ENCODE data around the gene TARS1.

The TARS1 gene

DNA sequence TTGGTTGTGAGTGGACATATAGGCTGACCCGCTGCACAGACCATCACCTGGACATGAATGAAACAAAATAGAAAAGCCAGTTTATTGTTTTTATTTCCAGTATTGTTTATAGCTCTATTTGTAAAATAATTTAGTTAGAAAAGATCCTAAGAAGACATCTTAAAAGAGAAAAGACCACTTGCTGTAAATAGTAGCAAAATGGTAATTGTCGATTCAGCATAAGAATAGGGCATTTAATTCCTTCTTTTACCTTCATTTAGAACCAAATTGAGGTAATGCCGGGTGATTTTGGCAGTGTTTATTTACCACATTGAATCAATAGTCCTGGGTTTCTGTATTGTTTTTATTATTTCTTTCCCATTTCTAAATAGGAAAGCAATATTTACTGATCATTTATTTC, 7.4 kb downstream of the TARS1 start:
- CTCF ChIA-PET = interaction anchor here (0.6 to 1.6 kb wide), 2 partner anchors 465 to 487 kb away, joined by 5 read pairs; no protein-coding TSS in a partner anchor
- no peak overlapping the region for H3K27ac ChIP-seq

GRCh38 chr5:33457126-33457525, 16.4 kb downstream of the TARS1 start:
- no peak for TF ChIP-seq CTCF (conservative IDR thresholded peaks at IDR 0.05; ENCODE audit: low read depth)
- H3K27ac ChIP-seq = no peak overlapping the region
- ChIA-PET POLR2A (ENCODE audit: low non-redundant PET) (no interaction called here), CTCF (no interaction called here)
- DNase-seq (ENCODE audit: low spot score) = no peak

More for the DNA sequence above, 7.4 kb downstream of the TARS1 start:
- no peak for TF ChIP-seq CTCF (conservative IDR thresholded peaks at IDR 0.05; ENCODE audit: low read depth)
- DNase-seq (ENCODE audit: low spot score) = no peak
- POLR2A ChIA-PET (ENCODE audit: low non-redundant PET) = no interaction called here

DNA sequence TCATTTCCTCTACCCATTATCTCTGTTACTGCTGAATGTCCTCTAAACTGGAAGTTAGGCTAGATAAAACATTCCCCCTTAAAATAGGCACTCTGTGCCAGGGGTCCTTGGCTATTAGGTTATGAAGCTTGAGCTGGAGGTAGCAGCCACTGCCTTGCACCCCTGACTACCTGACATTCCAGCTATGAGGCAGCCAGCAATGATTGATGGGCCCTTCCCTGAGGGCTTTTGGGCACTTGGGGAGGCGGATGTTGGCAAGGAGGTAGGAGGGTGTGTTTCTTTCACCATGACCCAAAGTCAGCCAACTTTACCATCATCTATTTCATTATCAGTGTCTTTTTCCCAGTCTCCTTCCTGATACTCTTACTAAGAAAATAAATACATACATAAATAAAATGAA, 17.1 kb downstream of the TARS1 start:
- CTCF ChIA-PET = interaction anchor here (0.5 kb wide), 1 partner anchor 1006 kb away, joined by 3 read pairs; no protein-coding TSS in a partner anchor
- POLR2A ChIA-PET (ENCODE audit: low non-redundant PET) = no interaction called here
- TF ChIP-seq CTCF (conservative IDR thresholded peaks at IDR 0.05; ENCODE audit: low read depth) = no peak
- no peak overlapping the region for H3K27ac ChIP-seq
- DNase-seq (ENCODE audit: low spot score) = no peak

GRCh38 chr5:33460210-33460609, 19.4 kb downstream of the TARS1 start:
- DNase-seq (ENCODE audit: low spot score) = no peak
- POLR2A ChIA-PET (ENCODE audit: low non-redundant PET) = no interaction called here
- TF ChIP-seq CTCF (conservative IDR thresholded peaks at IDR 0.05; ENCODE audit: low read depth) = no peak
- CTCF ChIA-PET = no interaction called here
- no peak overlapping the region for H3K27ac ChIP-seq

DNA sequence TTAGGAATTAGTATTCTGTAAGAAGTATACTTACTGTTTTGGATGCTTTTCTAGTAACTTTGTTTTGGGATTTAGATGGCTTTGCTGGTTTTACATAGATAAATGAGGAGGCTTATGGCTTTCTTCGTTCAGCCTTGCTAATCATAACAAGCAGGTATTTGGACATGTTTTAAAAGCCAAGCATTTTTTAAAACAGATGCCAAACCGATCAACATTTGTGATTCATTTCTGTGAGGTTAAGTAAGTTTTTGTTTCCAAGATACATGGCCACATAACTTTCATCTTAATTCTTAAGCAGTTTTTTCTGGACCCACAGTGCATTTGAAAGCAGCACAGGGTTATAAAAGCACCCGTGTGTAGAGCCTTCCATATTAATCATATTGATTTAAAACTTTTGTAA, 21.7 kb downstream of the TARS1 start:
- no peak overlapping the region for H3K27ac ChIP-seq
- CTCF ChIA-PET = no interaction called here
- no peak for DNase-seq (ENCODE audit: low spot score)
- POLR2A ChIA-PET (ENCODE audit: low non-redundant PET) = no interaction called here
- TF ChIP-seq CTCF (conservative IDR thresholded peaks at IDR 0.05; ENCODE audit: low read depth) = no peak

- ChIA-PET CTCF (no interaction called here), POLR2A (ENCODE audit: low non-redundant PET) (no interaction called here)
- DNase-seq (ENCODE audit: low spot score) = no peak
Observed at GRCh38 chr5:33465120-33465519, 24.4 kb downstream of the TARS1 start.

More at GRCh38 chr5:33465120-33465519, 24.4 kb downstream of the TARS1 start:
- no peak overlapping the region for H3K27ac ChIP-seq
- no peak for TF ChIP-seq CTCF (conservative IDR thresholded peaks at IDR 0.05; ENCODE audit: low read depth)

Data from RWPE1 (cell line).